ENCODE measurements around the gene GSN. TPM values are rescaled to one million over a fixed set of nuclear protein-coding genes. Genes with fewer than 3 reads are reported as not detected.

Gene GSN
- total and polyA plus RNA-seq, 2 of the 13 experiments (the other 11 are each of a cell fraction or from before 2014, with no cell fraction given), result 294 to 307 TPM

DNA sequence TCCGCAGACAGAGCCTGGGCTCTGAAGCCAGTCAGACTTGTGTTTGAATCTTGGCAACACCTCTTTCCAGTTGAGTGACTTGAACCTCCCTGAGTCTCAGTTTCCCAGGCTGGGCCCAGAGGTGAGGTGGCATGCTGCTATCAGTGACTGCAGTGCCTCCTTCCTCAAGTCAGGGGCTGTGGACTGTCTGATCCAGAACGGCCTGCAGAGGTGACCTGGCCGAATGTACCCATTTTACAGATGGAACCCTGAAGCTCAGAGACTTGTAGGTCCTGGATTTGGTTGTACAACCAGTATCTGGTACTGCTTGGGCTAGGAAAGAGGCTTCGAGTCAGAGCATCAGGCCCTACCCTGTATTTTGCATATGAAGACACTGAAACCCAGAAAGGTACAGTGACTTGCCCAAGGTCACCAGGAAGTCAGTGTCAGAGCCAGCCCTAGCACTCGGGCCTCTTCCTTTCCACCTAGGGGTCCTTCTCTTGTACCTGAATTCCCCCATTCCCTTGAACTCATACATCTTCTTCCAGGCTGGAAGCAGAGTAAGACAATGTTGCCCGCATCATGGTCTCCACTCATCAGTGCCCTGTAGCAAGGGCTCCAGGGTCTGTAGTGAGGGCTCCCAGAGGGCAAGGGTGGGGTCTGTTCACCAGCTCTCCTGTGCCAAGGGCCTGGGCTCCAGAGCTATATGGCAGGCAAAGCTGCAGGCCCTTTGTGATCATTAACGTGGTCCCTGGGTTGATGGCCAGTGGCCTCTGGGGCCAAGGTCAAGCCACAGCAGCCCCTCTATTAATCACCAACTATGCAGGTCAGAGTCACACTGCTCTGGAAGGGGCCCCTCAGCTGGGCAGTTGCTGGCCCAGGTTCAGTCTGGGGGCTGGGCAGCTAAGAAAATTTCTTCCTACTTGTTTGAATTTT, 28.5 kb downstream of the GSN start (continued):
- TF ChIP-seq TARDBP (CRISPR knock-in tag; IDR thresholded peaks at IDR 0.05), result peak; percentile 92
- TF ChIP-seq, protein P1, sequence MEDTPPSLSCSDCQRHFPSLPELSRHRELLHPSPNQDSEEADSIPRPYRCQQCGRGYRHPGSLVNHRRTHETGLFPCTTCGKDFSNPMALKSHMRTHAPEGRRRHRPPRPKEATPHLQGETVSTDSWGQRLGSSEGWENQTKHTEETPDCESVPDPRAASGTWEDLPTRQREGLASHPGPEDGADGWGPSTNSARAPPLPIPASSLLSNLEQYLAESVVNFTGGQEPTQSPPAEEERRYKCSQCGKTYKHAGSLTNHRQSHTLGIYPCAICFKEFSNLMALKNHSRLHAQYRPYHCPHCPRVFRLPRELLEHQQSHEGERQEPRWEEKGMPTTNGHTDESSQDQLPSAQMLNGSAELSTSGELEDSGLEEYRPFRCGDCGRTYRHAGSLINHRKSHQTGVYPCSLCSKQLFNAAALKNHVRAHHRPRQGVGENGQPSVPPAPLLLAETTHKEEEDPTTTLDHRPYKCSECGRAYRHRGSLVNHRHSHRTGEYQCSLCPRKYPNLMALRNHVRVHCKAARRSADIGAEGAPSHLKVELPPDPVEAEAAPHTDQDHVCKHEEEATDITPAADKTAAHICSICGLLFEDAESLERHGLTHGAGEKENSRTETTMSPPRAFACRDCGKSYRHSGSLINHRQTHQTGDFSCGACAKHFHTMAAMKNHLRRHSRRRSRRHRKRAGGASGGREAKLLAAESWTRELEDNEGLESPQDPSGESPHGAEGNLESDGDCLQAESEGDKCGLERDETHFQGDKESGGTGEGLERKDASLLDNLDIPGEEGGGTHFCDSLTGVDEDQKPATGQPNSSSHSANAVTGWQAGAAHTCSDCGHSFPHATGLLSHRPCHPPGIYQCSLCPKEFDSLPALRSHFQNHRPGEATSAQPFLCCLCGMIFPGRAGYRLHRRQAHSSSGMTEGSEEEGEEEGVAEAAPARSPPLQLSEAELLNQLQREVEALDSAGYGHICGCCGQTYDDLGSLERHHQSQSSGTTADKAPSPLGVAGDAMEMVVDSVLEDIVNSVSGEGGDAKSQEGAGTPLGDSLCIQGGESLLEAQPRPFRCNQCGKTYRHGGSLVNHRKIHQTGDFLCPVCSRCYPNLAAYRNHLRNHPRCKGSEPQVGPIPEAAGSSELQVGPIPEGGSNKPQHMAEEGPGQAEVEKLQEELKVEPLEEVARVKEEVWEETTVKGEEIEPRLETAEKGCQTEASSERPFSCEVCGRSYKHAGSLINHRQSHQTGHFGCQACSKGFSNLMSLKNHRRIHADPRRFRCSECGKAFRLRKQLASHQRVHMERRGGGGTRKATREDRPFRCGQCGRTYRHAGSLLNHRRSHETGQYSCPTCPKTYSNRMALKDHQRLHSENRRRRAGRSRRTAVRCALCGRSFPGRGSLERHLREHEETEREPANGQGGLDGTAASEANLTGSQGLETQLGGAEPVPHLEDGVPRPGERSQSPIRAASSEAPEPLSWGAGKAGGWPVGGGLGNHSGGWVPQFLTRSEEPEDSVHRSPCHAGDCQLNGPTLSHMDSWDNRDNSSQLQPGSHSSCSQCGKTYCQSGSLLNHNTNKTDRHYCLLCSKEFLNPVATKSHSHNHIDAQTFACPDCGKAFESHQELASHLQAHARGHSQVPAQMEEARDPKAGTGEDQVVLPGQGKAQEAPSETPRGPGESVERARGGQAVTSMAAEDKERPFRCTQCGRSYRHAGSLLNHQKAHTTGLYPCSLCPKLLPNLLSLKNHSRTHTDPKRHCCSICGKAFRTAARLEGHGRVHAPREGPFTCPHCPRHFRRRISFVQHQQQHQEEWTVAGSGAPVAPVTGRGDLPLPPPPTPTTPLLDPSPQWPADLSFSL (CRISPR knock-in tag; IDR thresholded peaks at IDR 0.05), result no peak
- TF ChIP-seq, protein P2, sequence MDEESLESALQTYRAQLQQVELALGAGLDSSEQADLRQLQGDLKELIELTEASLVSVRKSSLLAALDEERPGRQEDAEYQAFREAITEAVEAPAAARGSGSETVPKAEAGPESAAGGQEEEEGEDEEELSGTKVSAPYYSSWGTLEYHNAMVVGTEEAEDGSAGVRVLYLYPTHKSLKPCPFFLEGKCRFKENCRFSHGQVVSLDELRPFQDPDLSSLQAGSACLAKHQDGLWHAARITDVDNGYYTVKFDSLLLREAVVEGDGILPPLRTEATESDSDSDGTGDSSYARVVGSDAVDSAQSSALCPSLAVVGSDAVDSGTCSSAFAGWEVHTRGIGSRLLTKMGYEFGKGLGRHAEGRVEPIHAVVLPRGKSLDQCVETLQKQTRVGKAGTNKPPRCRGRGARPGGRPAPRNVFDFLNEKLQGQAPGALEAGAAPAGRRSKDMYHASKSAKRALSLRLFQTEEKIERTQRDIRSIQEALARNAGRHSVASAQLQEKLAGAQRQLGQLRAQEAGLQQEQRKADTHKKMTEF (CRISPR knock-in tag; IDR thresholded peaks at IDR 0.05), result peak; percentile 80
- no peak for TF ChIP-seq ZNF557 (CRISPR knock-in tag; IDR thresholded peaks at IDR 0.05)
- TF ChIP-seq, protein P3, sequence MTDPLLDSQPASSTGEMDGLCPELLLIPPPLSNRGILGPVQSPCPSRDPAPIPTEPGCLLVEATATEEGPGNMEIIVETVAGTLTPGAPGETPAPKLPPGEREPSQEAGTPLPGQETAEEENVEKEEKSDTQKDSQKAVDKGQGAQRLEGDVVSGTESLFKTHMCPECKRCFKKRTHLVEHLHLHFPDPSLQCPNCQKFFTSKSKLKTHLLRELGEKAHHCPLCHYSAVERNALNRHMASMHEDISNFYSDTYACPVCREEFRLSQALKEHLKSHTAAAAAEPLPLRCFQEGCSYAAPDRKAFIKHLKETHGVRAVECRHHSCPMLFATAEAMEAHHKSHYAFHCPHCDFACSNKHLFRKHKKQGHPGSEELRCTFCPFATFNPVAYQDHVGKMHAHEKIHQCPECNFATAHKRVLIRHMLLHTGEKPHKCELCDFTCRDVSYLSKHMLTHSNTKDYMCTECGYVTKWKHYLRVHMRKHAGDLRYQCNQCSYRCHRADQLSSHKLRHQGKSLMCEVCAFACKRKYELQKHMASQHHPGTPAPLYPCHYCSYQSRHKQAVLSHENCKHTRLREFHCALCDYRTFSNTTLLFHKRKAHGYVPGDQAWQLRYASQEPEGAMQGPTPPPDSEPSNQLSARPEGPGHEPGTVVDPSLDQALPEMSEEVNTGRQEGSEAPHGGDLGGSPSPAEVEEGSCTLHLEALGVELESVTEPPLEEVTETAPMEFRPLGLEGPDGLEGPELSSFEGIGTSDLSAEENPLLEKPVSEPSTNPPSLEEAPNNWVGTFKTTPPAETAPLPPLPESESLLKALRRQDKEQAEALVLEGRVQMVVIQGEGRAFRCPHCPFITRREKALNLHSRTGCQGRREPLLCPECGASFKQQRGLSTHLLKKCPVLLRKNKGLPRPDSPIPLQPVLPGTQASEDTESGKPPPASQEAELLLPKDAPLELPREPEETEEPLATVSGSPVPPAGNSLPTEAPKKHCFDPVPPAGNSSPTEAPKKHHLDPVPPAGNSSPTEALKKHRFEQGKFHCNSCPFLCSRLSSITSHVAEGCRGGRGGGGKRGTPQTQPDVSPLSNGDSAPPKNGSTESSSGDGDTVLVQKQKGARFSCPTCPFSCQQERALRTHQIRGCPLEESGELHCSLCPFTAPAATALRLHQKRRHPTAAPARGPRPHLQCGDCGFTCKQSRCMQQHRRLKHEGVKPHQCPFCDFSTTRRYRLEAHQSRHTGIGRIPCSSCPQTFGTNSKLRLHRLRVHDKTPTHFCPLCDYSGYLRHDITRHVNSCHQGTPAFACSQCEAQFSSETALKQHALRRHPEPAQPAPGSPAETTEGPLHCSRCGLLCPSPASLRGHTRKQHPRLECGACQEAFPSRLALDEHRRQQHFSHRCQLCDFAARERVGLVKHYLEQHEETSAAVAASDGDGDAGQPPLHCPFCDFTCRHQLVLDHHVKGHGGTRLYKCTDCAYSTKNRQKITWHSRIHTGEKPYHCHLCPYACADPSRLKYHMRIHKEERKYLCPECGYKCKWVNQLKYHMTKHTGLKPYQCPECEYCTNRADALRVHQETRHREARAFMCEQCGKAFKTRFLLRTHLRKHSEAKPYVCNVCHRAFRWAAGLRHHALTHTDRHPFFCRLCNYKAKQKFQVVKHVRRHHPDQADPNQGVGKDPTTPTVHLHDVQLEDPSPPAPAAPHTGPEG (CRISPR knock-in tag; IDR thresholded peaks at IDR 0.05), result no peak
- no peak for TF ChIP-seq SCMH1 (CRISPR knock-in tag; IDR thresholded peaks at IDR 0.05; ENCODE audit: borderline replicate concordance)
- TF ChIP-seq RARA (CRISPR knock-in tag; IDR thresholded peaks at IDR 0.05), result peak; percentile 98
- TF ChIP-seq HDAC2 (CRISPR knock-in tag; IDR thresholded peaks at IDR 0.05), result peak; percentile 91
- TF ChIP-seq PITX1 (CRISPR knock-in tag; IDR thresholded peaks at IDR 0.05), result peak; percentile 81
- no peak for TF ChIP-seq E2F1 (CRISPR knock-in tag; IDR thresholded peaks at IDR 0.05)

Data from HepG2 (cell line).